Measurements from ENCODE around the gene PDRG1.
"Not testable (repeated sequence)": the region's sequence is repeated elsewhere in the genome, so short reads cannot be mapped to it uniquely, and the experiment has no call there.

Gene PDRG1

GRCh38 chr20:31925631-31926030, 26.2 kb downstream of the PDRG1 start:
- DNase-seq: no peak

- no peak for DNase-seq
Measured at GRCh38 chr20:31924561-31924960, 27.3 kb downstream of the PDRG1 start.

GRCh38 chr20:31923388-31924331, 28.2 kb downstream of the PDRG1 start:
- DNase-seq: no peak

- DNase-seq: no peak
Measured at GRCh38 chr20:31922588-31922987, 29.3 kb downstream of the PDRG1 start.

GRCh38 chr20:31922181-31922580, 29.7 kb downstream of the PDRG1 start:
- no peak for DNase-seq

GRCh38 chr20:31921480-31921879, 30.4 kb downstream of the PDRG1 start:
- not testable (repeated sequence) for DNase-seq

GRCh38 chr20:31920275-31920855, 31.5 kb downstream of the PDRG1 start:
- DNase-seq: no peak

- DNase-seq: no peak
Measured at GRCh38 chr20:31919410-31920155, 32.3 kb downstream of the PDRG1 start.

- no peak for DNase-seq
Measured at GRCh38 chr20:31918466-31919105, 33.3 kb downstream of the PDRG1 start.

GRCh38 chr20:31917962-31918412, 33.9 kb downstream of the PDRG1 start:
- not testable (repeated sequence) for DNase-seq

- no peak for DNase-seq
Measured at GRCh38 chr20:31916708-31917107, 35.1 kb downstream of the PDRG1 start.

- DNase-seq: no peak
Measured at GRCh38 chr20:31915491-31916280, 36.2 kb downstream of the PDRG1 start.

- no peak for DNase-seq
Measured at GRCh38 chr20:31914170-31914569, 37.7 kb downstream of the PDRG1 start.

- no peak for DNase-seq
Measured at GRCh38 chr20:31913431-31914157, 38.3 kb downstream of the PDRG1 start.

GRCh38 chr20:31910071-31910803, 41.6 kb downstream of the PDRG1 start:
- DNase-seq: no peak

GRCh38 chr20:31909253-31910070, 42.4 kb downstream of the PDRG1 start:
- no peak for DNase-seq

GRCh38 chr20:31908424-31908823, 43.4 kb downstream of the PDRG1 start:
- DNase-seq: no peak

- DNase-seq: no peak
Measured at GRCh38 chr20:31908016-31908415, 43.8 kb downstream of the PDRG1 start.

- no peak for DNase-seq
Measured at GRCh38 chr20:31907046-31907445, 44.8 kb downstream of the PDRG1 start.

- DNase-seq: no peak
Measured at GRCh38 chr20:31906001-31906400, 45.8 kb downstream of the PDRG1 start.
